HepG2 (cell line): Measurements from ENCODE around the gene HDAC5. TPM values are rescaled to one million over a fixed set of nuclear protein-coding genes. Genes with fewer than 3 reads are reported as not detected.

Experiments used
- ATAC-seq: fragments of 200-7000 bp; cut with Tn5 transposase; 3 replicates; pipeline ENCODE4 v1.9.1; 2020; ENCODE audit warnings: mild to moderate bottlenecking, moderate library complexity
- BruUV-seq: library from RNA; stranded (reverse); fragments of 400-500 nt; replicated peaks from 2 replicates; lab custom pipeline; 2021; lab: Mats Ljungman, UMichigan
- CTCF ChIA-PET: fragments of 300-600 bp; formaldehyde crosslinking; extraction: SDS; loops from one replicate; lab custom pipeline; 2021; ENCODE audit warnings: low total read pairs, inconsistent platforms, low intra/inter-chr PET ratio; lab: Yijun Ruan, JAX
- POLR2A ChIA-PET: fragments of 350-600 bp; sonication (Branson Sonifier 250); formaldehyde crosslinking; loops from one replicate; lab custom pipeline; 2020; ENCODE audit warnings: antibody characterized with exemption, inconsistent platforms; lab: Yijun Ruan, JAX
- DNase-seq: peaks from one replicate; pipeline ENCODE4 v3.0.0-alpha.2; 2015; ENCODE audit warnings: low spot score
- FAIRE-seq: peaks from 3 replicates; lab custom pipeline; 2011; peaks lifted over from hg19 to GRCh38; lab: Jason Lieb, UNC
- H2AFZ ChIP-seq: one replicate; pipeline ENCODE4 v1.6.1; 2011; ENCODE audit warnings: low read length, inconsistent platforms
- H3K27ac ChIP-seq: fragments of 300-600 bp; 3 replicates; pipeline ENCODE4 v1.8.0; 2011; ENCODE audit warnings: mixed run types, mild to moderate bottlenecking, mixed read lengths, low read length, inconsistent platforms; ENCODE audit not compliant: insufficient read depth; ENCODE audit errors: extremely low read length
- H3K27me3 ChIP-seq, 2 experiments: fragments of 200-600 bp in 1 of 2; 2 replicates in 1 of 2; 3 replicates in 1 of 2; pipeline versions ENCODE4 v1.6.0 to v1.8.0; 2011; ENCODE audit warnings: low read length in 2 of 2, mild to moderate bottlenecking in 2 of 2, moderate library complexity in 2 of 2, inconsistent platforms in 1 of 2; ENCODE audit not compliant: insufficient read depth in 2 of 2, control insufficient read depth in 1 of 2
- H3K36me3 ChIP-seq, 2 experiments: fragments of 200-600 bp in 1 of 2; replicated peaks in 1 of 2; 2 replicates in 1 of 2; 3 replicates in 1 of 2; pipeline versions ENCODE4 v1.5.1 to v1.8.0; 2011; ENCODE audit warnings: low read length in 2 of 2, inconsistent platforms in 1 of 2; ENCODE audit not compliant: insufficient read depth in 2 of 2, control insufficient read depth in 1 of 2
- H3K4me1 ChIP-seq: 2 replicates; pipeline ENCODE4 v1.5.1; 2012; ENCODE audit warnings: low read length, inconsistent platforms; ENCODE audit not compliant: insufficient read depth
- H3K4me2 ChIP-seq: 2 replicates; pipeline ENCODE4 v1.6.0; 2011; ENCODE audit warnings: low read depth, low read length, inconsistent platforms
- H3K4me3 ChIP-seq, 3 experiments: fragments of 200-600 bp in 1 of 3; sonication (generic), shearing (Covaris generic) in 1 of 3; replicated peaks in 1 of 3; 2 replicates each; pipeline ENCODE4 v1.5.1; 2011 to 2016; ENCODE audit warnings: low read length in 3 of 3, inconsistent platforms in 2 of 3, low read depth in 2 of 3, mild to moderate bottlenecking in 2 of 3, control low read depth in 1 of 3, mixed read lengths in 1 of 3; ENCODE audit not compliant: insufficient read depth in 1 of 3
- H3K79me2 ChIP-seq: one replicate; pipeline ENCODE4 v1.6.1; 2011; ENCODE audit warnings: low read length, inconsistent platforms; ENCODE audit not compliant: insufficient read depth
- H3K9ac ChIP-seq: 2 replicates; pipeline ENCODE4 v1.6.0; 2011; ENCODE audit warnings: mild to moderate bottlenecking, low read depth, low read length, inconsistent platforms; ENCODE audit not compliant: insufficient read depth
- H3K9me3 ChIP-seq: 2 replicates; pipeline ENCODE4 v1.5.1; 2012; ENCODE audit warnings: mild to moderate bottlenecking, low read length
- H4K20me1 ChIP-seq: 2 replicates; pipeline ENCODE4 v1.6.0; 2011; ENCODE audit warnings: inconsistent platforms, mild to moderate bottlenecking, low read length, moderate library complexity; ENCODE audit not compliant: insufficient read depth
- ATF4 ChIP-seq, 2 experiments: fragments of 450-650 bp in 1 of 2; sonication (generic) in 1 of 2; formaldehyde crosslinking; IDR thresholded peaks; 2 replicates each; pipeline versions ENCODE4 v1.5.0 to v1.8.0; 2020 to 2022; ENCODE audit warnings: mild to moderate bottlenecking in 1 of 2, missing genetic modification reagents in 1 of 2
- CERS6 ChIP-seq: sonication (generic); formaldehyde crosslinking; IDR thresholded peaks from 2 replicates; pipeline ENCODE4 v1.5.0; 2020; ENCODE audit warnings: missing genetic modification reagents
- CREB1 ChIP-seq, 2 experiments: fragments of 450-650 bp in 1 of 2; IDR thresholded peaks; 2 replicates each; pipeline ENCODE4 v1.6.1; 2016 to 2017; ENCODE audit warnings: control low read depth in 1 of 2, mild to moderate bottlenecking in 1 of 2, missing compliant biosample characterization in 1 of 2, missing genetic modification characterization in 1 of 2
- HMGA1 ChIP-seq: sonication (generic); formaldehyde crosslinking; conservative IDR thresholded peaks from 2 replicates; pipeline ENCODE4 v1.4.0; 2020; ENCODE audit warnings: missing genetic modification reagents
- HNRNPL ChIP-seq: fragments of 200-400 bp; formaldehyde crosslinking; IDR thresholded peaks from 2 replicates; pipeline ENCODE4 v1.6.1; 2017; ENCODE audit warnings: mild to moderate bottlenecking, low read depth, low read length
- PITX1 ChIP-seq: sonication (generic); formaldehyde crosslinking; IDR thresholded peaks from 2 replicates; pipeline ENCODE4 v1.5.1; 2020; ENCODE audit warnings: mild to moderate bottlenecking, missing genetic modification reagents
- RAD51 ChIP-seq: fragments of 450-650 bp; IDR thresholded peaks from 2 replicates; pipeline ENCODE4 v1.6.1; 2016; ENCODE audit warnings: borderline replicate concordance
- THAP9 ChIP-seq: sonication (generic); formaldehyde crosslinking; IDR thresholded peaks from 2 replicates; pipeline ENCODE4; 2020; ENCODE audit warnings: missing genetic modification reagents, mild to moderate bottlenecking, borderline replicate concordance
- WGBS: methylation state at CpG from one replicate; pipeline ENCODE4 v1.1.6; 2017; ENCODE audit warnings: low lambda C conversion rate; 5-methylcytosine and 5-hydroxymethylcytosine counted together
- in situ Hi-C: cut with HindIII; loops from 2 replicates; pipeline ENCODE4 v1.10.0; 2017; ENCODE audit warnings: low pct_unique_long_range_greater_than_20kb; ENCODE audit not compliant: extremely low pct_ligation_motif_present
- intact Hi-C: fragments of 100-400 bp; cut with micrococcal nuclease; formaldehyde crosslinking; loops from one replicate; pipeline ENCODE4 v1.10.0; 2022; ENCODE audit not compliant: unreplicated experiment
- polyA plus RNA-seq, 8 experiments: library from polyadenylated mRNA; depleted of rRNA in 3 of 8; stranded (reverse) in 7 of 8; unstranded in 1 of 8; fragments of >200 nt; fragmentation: Illumina TruSeq in 4 of 8; extraction: Trizol in 4 of 8; gene quantifications; 2 replicates each; pipeline versions ENCODE4 v1.2.1 to v1.2.3, GENCODE V29; 2011 to 2016; ENCODE audit warnings: low read depth in 4 of 8, missing spikeins in 1 of 8, mixed read lengths in 1 of 8; ENCODE audit not compliant: insufficient read depth in 1 of 8
- total RNA-seq, 5 experiments: library from RNA; depleted of rRNA; stranded (reverse); fragments of >200 nt; fragmentation: Illumina TruSeq; extraction: Trizol; gene quantifications; 2 replicates each; pipeline ENCODE4 v1.2.3, GENCODE V29; 2016; ENCODE audit warnings: low read depth in 1 of 5
- TF ChIP-seq, protein P1 (sequence below): sonication (generic); formaldehyde crosslinking; IDR thresholded peaks from 2 replicates; pipeline ENCODE4 v1.5.0; 2020; ENCODE audit warnings: mild to moderate bottlenecking, missing genetic modification reagents

The HDAC5 gene
- total and polyA plus RNA-seq, 2 of the 13 experiments (the other 11 are each of a cell fraction or from before 2014, with no cell fraction given): 46.4 to 85.4 TPM

GRCh38 chr17:44119798-44120197 is 3.6 kb downstream of the HDAC5 start (continued):
- TF ChIP-seq CERS6 (CRISPR knock-in tag): no peak
- TF ChIP-seq, protein P1, sequence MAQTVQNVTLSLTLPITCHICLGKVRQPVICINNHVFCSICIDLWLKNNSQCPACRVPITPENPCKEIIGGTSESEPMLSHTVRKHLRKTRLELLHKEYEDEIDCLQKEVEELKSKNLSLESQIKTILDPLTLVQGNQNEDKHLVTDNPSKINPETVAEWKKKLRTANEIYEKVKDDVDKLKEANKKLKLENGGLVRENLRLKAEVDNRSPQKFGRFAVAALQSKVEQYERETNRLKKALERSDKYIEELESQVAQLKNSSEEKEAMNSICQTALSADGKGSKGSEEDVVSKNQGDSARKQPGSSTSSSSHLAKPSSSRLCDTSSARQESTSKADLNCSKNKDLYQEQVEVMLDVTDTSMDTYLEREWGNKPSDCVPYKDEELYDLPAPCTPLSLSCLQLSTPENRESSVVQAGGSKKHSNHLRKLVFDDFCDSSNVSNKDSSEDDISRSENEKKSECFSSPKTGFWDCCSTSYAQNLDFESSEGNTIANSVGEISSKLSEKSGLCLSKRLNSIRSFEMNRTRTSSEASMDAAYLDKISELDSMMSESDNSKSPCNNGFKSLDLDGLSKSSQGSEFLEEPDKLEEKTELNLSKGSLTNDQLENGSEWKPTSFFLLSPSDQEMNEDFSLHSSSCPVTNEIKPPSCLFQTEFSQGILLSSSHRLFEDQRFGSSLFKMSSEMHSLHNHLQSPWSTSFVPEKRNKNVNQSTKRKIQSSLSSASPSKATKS (CRISPR knock-in tag): no peak
- no peak for TF ChIP-seq CREB1 (IDR thresholded peaks at IDR 0.05)
- TF ChIP-seq CREB1 (CRISPR knock-in tag; IDR thresholded peaks at IDR 0.05): no peak

- in situ Hi-C loops: no loop called here
- intact Hi-C loops: no loop called here
- no peaks in the 10 kb centered on the region; a peak in 2 of 5 replicates for H3K36me3 ChIP-seq
- peaks cover 37% of the 10 kb centered on the region; the same call in 1 of the 2 replicates for H4K20me1 ChIP-seq
- ATAC-seq (no peak), FAIRE-seq (no peak), DNase-seq (no peak)
- peaks cover 2 to 11% of the 10 kb centered on the region in 2 experiments; a peak in 2 of 5 replicates for H3K27me3 ChIP-seq
- BruUV-seq: no TSS peak
- POLR2A ChIA-PET: no interaction called here
- no peak overlapping the region for H3K4me3 ChIP-seq
- no peak overlapping the region for H2AFZ ChIP-seq
- H3K27ac ChIP-seq: no peak overlapping the region
- no peak for TF ChIP-seq HMGA1 (CRISPR knock-in tag)
- no peak for TF ChIP-seq PITX1
- TF ChIP-seq RAD51: no peak
- TF ChIP-seq THAP9 (CRISPR knock-in tag): no peak
- peak; percentile 61; the same call in 1 of the 2 replicates for TF ChIP-seq HNRNPL
- no peak for TF ChIP-seq ATF4 (CRISPR knock-in tag; IDR thresholded peaks at IDR 0.05)
- peaks cover 38% of the 10 kb centered on the region for H3K4me1 ChIP-seq
- H3K9me3 ChIP-seq: no peaks in the 10 kb centered on the region
- WGBS: 54% methylated on average over 4 of the region's 5 CpGs
- CTCF ChIA-PET: interaction anchor here (0.8 kb wide), 1 partner anchor 36 kb away, joined by 3 read pairs; no protein-coding TSS in a partner anchor
- no peak overlapping the region for H3K9ac ChIP-seq
- H3K79me2 ChIP-seq: peaks cover 3% of the 10 kb centered on the region
- no peak overlapping the region for H3K4me2 ChIP-seq
Measured at GRCh38 chr17:44119062-44119461, 4.4 kb downstream of the HDAC5 start.
